ENCODE measurements around the gene RNF157. TPM values are rescaled to one million over a fixed set of nuclear protein-coding genes. Genes with fewer than 3 reads are reported as not detected.
A peak's percentile ranks its signal among the peaks of the same experiment; 100 is the strongest.

The RNF157 gene
- total and polyA plus RNA-seq, 9 of the 15 experiments (the other 6 are each of a cell fraction or from before 2014, with no cell fraction given), result 8.1 to 31.7 (median 20.8) TPM

- TF ChIP-seq HES1 (IDR thresholded peaks at IDR 0.05; ENCODE audit: low read depth) (no peak), IRF2 (CRISPR knock-in tag; IDR thresholded peaks at IDR 0.05) (no peak), CTCF (IDR thresholded peaks at IDR 0.05 in 2 of 3, conservative IDR thresholded peaks at IDR 0.05 in 1 of 3; ENCODE audit: insufficient read depth in 2 of 3, low read depth in 1 of 3, low read length in 3 of 3) (no peak)
Measured at GRCh38 chr17:76252040-76252954, 12.0 kb upstream of the RNF157 start (continued).

GRCh38 chr17:76251478-76252039 lies 11.3 kb upstream of the RNF157 start:
- CTCF ChIA-PET (ENCODE audit: low intra/inter-chr PET ratio), result no interaction called here
- no peaks in the 10 kb centered on the region for H3K27me3 ChIP-seq (ENCODE audit: control insufficient read depth in 2 of 2, insufficient read depth in 2 of 2, low read length in 2 of 2)
- DNase-seq (ENCODE audit: extremely low read depth in 1 of 4, low spot score in 3 of 4) (no peak), ATAC-seq (no peak), FAIRE-seq (no peak)
- no peak overlapping the region for H3K4me2 ChIP-seq (ENCODE audit: insufficient read depth, low read length)
- H3K9me3 ChIP-seq (replicated peaks; ENCODE audit: control insufficient read depth, insufficient read depth, low read depth, low read length), result no peaks in the 10 kb centered on the region
- H3K36me3 ChIP-seq (ENCODE audit: control insufficient read depth, insufficient read depth, low read length), result no peaks in the 10 kb centered on the region
- peaks cover 5 to 8% of the 10 kb centered on the region in 2 experiments; a peak in 4 of 5 replicates for H3K4me1 ChIP-seq (replicated peaks in 1 of 2; ENCODE audit: control insufficient read depth in 2 of 2, insufficient read depth in 2 of 2, low read length in 2 of 2)
- H3K79me2 ChIP-seq (ENCODE audit: control insufficient read depth, insufficient read depth, low read length), result no peaks in the 10 kb centered on the region
- POLR2A ChIA-PET, result interaction anchor here (1.0 to 17.8 kb wide), 5 partner anchors 9 to 19 kb away, joined by 3 to 227 read pairs (median 4); partner anchors contain the start of gene UBALD2
- no TSS peak for BruUV-seq (replicated peaks)
- TF ChIP-seq NFE2 (IDR thresholded peaks at IDR 0.05; ENCODE audit: low read depth), result 0 out of 2 replicates have a peak, but pooled peaks have one; percentile 22
- no peak for TF ChIP-seq ADNP (tag; IDR thresholded peaks at IDR 0.05)
- TF ChIP-seq SETDB1 (IDR thresholded peaks at IDR 0.05; ENCODE audit: low read length), result no peak
- TF ChIP-seq TFAM (CRISPR knock-in tag; conservative IDR thresholded peaks at IDR 0.05), result no peak
- 0 out of 2 replicates have a peak, but pooled peaks have one; percentile 23 for TF ChIP-seq BHLHE40 (IDR thresholded peaks at IDR 0.05; ENCODE audit: low read length)
- no peak overlapping the region for H3K27ac ChIP-seq (ENCODE audit: extremely low read depth, low read depth, low read length)
- 9% methylated on average over 8 of the region's 8 CpGs for WGBS (ENCODE audit: insufficient coverage, low coverage, missing lambda C conversion rate)
- intact Hi-C loops (cut with micrococcal nuclease), result no loop called here
- no peak overlapping the region for H3K4me3 ChIP-seq
- H2AFZ ChIP-seq (ENCODE audit: low read depth, low read length), result no peak overlapping the region
- in situ Hi-C loops (cut with MboI), result no loop called here
- no peaks in the 10 kb centered on the region for H4K20me1 ChIP-seq (replicated peaks; ENCODE audit: control insufficient read depth, insufficient read depth, low read length)
- H3K9me1 ChIP-seq (ENCODE audit: control insufficient read depth, insufficient read depth, low read length), result no peaks in the 10 kb centered on the region
- H3K9ac ChIP-seq (ENCODE audit: insufficient read depth in 1 of 2, low read depth in 2 of 2, low read length in 2 of 2), result no peak overlapping the region
